Naive thymus-derived CD4-positive, alpha-beta T cell (primary cell): Measurements from ENCODE around the gene TUT4. TPM values are rescaled to one million over a fixed set of nuclear protein-coding genes. Genes with fewer than 3 reads are reported as not detected.

ENCODE experiments used
- ATAC-seq: fragments of 150-1000 bp; cut with Tn5 transposase; 2 replicates; pipeline ENCODE4 v1.10.0; 2021; ENCODE audit warnings: mild to moderate bottlenecking, moderate library complexity
- CTCF ChIA-PET: fragments of 350-600 bp; sonication (Branson Sonifier 250); formaldehyde crosslinking; loops from one replicate; lab custom pipeline; 2021; ENCODE audit warnings: antibody characterized with exemption; lab: Charles Lee
- POLR2A ChIA-PET: fragments of 350-600 bp; sonication (Branson Sonifier 250); formaldehyde crosslinking; loops from one replicate; lab custom pipeline; 2021; ENCODE audit warnings: antibody characterized with exemption, inconsistent platforms; lab: Charles Lee
- DNase-seq, 9 donors: peaks; one replicate each; pipeline versions ENCODE4 v3.0.0 to v3.0.0-alpha.2; 2020 to 2022; ENCODE audit warnings: mixed read lengths in 1 of 9
- H3K27ac ChIP-seq: one replicate; pipeline ENCODE4 v1.7.0; 2013; ENCODE audit warnings: mild to moderate bottlenecking, low read depth, low read length, moderate library complexity
- H3K27me3 ChIP-seq, 2 donors: one replicate each; pipeline ENCODE4 v1.7.0; 2013; ENCODE audit warnings: low read length in 2 of 2, mild to moderate bottlenecking in 2 of 2, moderate library complexity in 2 of 2; ENCODE audit not compliant: control insufficient read depth in 2 of 2, insufficient read depth in 2 of 2
- H3K36me3 ChIP-seq, 3 experiments: 1 replicate in 2 of 3; 2 replicates in 1 of 3; pipeline ENCODE4 v1.7.0; 2013; ENCODE audit warnings: low read length in 3 of 3, mild to moderate bottlenecking in 3 of 3, moderate library complexity in 1 of 3; ENCODE audit not compliant: insufficient read depth in 3 of 3, control insufficient read depth in 2 of 3
- H3K4me1 ChIP-seq, 2 donors: one replicate each; pipeline ENCODE4 v1.7.0; 2013; ENCODE audit warnings: low read length in 2 of 2, mild to moderate bottlenecking in 2 of 2, moderate library complexity in 1 of 2; ENCODE audit not compliant: control insufficient read depth in 2 of 2, insufficient read depth in 2 of 2
- H3K4me3 ChIP-seq: 2 replicates; pipeline ENCODE4 v1.7.0; 2013; ENCODE audit warnings: mild to moderate bottlenecking, low read length
- H3K9me3 ChIP-seq, 3 experiments: 1 replicate in 2 of 3; 2 replicates in 1 of 3; pipeline ENCODE4 v1.7.0; 2013; ENCODE audit warnings: low read length in 3 of 3; ENCODE audit not compliant: control insufficient read depth in 2 of 3
- H3K27ac Mint-ChIP-seq, 9 donors: one replicate each; pipeline ENCODE4 v1.8.0; 2020 to 2022; ENCODE audit warnings: mixed read lengths in 9 of 9, mild to moderate bottlenecking in 8 of 9, moderate library complexity in 5 of 9, inconsistent platforms in 2 of 9
- H3K27me3 Mint-ChIP-seq, 5 donors: one replicate each; pipeline ENCODE4 v1.8.0; 2021 to 2022; ENCODE audit warnings: mixed read lengths in 5 of 5, mild to moderate bottlenecking in 1 of 5
- H3K36me3 Mint-ChIP-seq, 5 donors: one replicate each; pipeline ENCODE4 v1.8.0; 2020 to 2022; ENCODE audit warnings: mixed read lengths in 5 of 5, mild to moderate bottlenecking in 3 of 5, inconsistent platforms in 1 of 5
- H3K4me1 Mint-ChIP-seq, 7 donors: one replicate each; pipeline ENCODE4 v1.8.0; 2020 to 2022; ENCODE audit warnings: mixed read lengths in 7 of 7, mild to moderate bottlenecking in 3 of 7, inconsistent platforms in 1 of 7
- H3K4me3 Mint-ChIP-seq, 10 donors: one replicate each; pipeline ENCODE4 v1.8.0; 2020 to 2022; ENCODE audit warnings: mild to moderate bottlenecking in 10 of 10, mixed read lengths in 10 of 10, moderate library complexity in 6 of 10, inconsistent platforms in 2 of 10
- H3K9me3 Mint-ChIP-seq, 11 donors: one replicate each; pipeline ENCODE4 v1.8.0; 2020 to 2022; ENCODE audit warnings: mixed read lengths in 11 of 11, mild to moderate bottlenecking in 4 of 11, inconsistent platforms in 1 of 11, moderate library complexity in 1 of 11
- intact Hi-C, 2 donors: fragments of 100-400 bp; cut with micrococcal nuclease; formaldehyde crosslinking; loops; one replicate each; pipeline ENCODE4 v1.15.1; 2023
- polyA plus RNA-seq, 2 donors: library from polyadenylated mRNA; unstranded; fragments of 300-500 nt; fragmentation: Illumina TruSeq; gene quantifications; one replicate each; pipeline ENCODE4 v1.2.3, GENCODE V29; 2021
- total RNA-seq, 6 experiments: library from RNA in 5 of 6; stranded (reverse) in 5 of 6; gene quantifications; 1 replicate in 5 of 6; 2 replicates in 1 of 6; pipeline ENCODE4 v1.2.3 and lab custom pipeline; 2021 to 2026

TUT4 gene
- total and polyA plus RNA-seq, 7 experiments from 2014 or later = 32.8 to 169 (median 127) TPM

DNA sequence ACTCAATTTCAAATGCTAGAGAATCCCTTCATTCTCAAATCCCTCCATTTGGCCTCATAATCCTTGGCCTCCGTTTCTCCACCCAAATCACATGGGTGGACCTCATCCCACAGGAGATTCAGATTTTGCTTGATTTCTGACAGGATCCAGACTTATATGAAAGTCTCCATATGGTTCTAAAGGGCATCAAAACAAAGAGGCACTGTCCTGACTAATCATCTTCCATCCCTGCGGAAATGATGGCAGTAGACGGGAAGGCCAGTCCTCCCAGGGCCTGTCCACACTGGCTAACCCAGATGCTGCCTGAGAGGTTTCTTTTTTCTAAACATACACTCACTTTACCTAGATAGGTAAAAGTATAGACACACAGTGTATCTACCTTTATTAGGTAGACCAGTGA is 167.5 kb downstream of the TUT4 start:
- Mint-ChIP-seq H3K27ac (no peak overlapping the region), H3K4me1 (peaks cover 0 to 2% (median 0%) of the 10 kb centered on the region in 7 donors), H3K9me3 (no peaks in the 10 kb centered on the region), H3K4me3 (no peak overlapping the region), H3K27me3 (no peaks in the 10 kb centered on the region), H3K36me3 (peaks cover 0 to 17% (median 4%) of the 10 kb centered on the region in 5 donors)
- no peaks in the 10 kb centered on the region for H3K27me3 ChIP-seq
- DNase-seq = no peak
- POLR2A ChIA-PET = no interaction called here
- no peaks in the 10 kb centered on the region for H3K36me3 ChIP-seq
- H3K9me3 ChIP-seq = no peaks in the 10 kb centered on the region
- H3K27ac ChIP-seq = no peak overlapping the region
- intact Hi-C loops = no loop called here
- CTCF ChIA-PET = no interaction called here
- no peak overlapping the region for H3K4me3 ChIP-seq
- H3K4me1 ChIP-seq = no peaks in the 10 kb centered on the region
- no peak for ATAC-seq

Other genes with a start within 250 kb of the TUT4 start
- gene CC2D1B, start 186.9 kb downstream of the TUT4 start, total RNA-seq = 10 to 100 TPM; 44.5 to 91.2 (median 58.3) TPM
- gene CC2D1B, start 186.9 kb downstream of the TUT4 start, polyA plus RNA-seq = 10 to 100 TPM in 1 of 2 donors, 1 to 10 TPM in 1; 5.2 to 16.7 TPM
- gene ORC1, start 148.7 kb downstream of the TUT4 start, total RNA-seq = 10 to 100 TPM in 1 of 5 experiments, 1 to 10 TPM in 3, under 1 TPM in 1; 0.97 to 25.2 (median 1.3) TPM
- under 1 TPM in 1 of 2 donors, not detected in 1; 0.74 TPM for gene ORC1, start 148.7 kb downstream of the TUT4 start, polyA plus RNA-seq
- 10 to 100 TPM; 62.1 to 98.7 (median 81.6) TPM for gene PRPF38A, start 148.5 kb downstream of the TUT4 start, total RNA-seq
- 10 to 100 TPM; 34.7 to 35.9 TPM for gene PRPF38A, start 148.5 kb downstream of the TUT4 start, polyA plus RNA-seq
- gene GPX7, start 49.3 kb upstream of the TUT4 start, total RNA-seq = 10 to 100 TPM; 14.8 to 32.8 (median 29.2) TPM
- 10 to 100 TPM; 46.0 to 51.6 TPM for gene GPX7, start 49.3 kb upstream of the TUT4 start, polyA plus RNA-seq
- 10 to 100 TPM; 12.0 to 87.1 (median 49.8) TPM for gene SHISAL2A, start 80.1 kb upstream of the TUT4 start, total RNA-seq
- 1 to 10 TPM; 6.8 to 6.9 TPM for gene SHISAL2A, start 80.1 kb upstream of the TUT4 start, polyA plus RNA-seq
- 10 to 100 TPM in 1 of 5 experiments, 1 to 10 TPM in 4; 1.4 to 14.4 (median 3.0) TPM for gene COA7, start 145.3 kb upstream of the TUT4 start, total RNA-seq
- 1 to 10 TPM; 2.0 to 3.7 TPM for gene COA7, start 145.3 kb upstream of the TUT4 start, polyA plus RNA-seq
- gene ZYG11B, start 173.4 kb upstream of the TUT4 start, total RNA-seq = 10 to 100 TPM; 14.9 to 26.8 (median 17.9) TPM
- 10 to 100 TPM; 14.2 to 22.2 TPM for gene ZYG11B, start 173.4 kb upstream of the TUT4 start, polyA plus RNA-seq